WERI-Rb-1 (cell line): Measurements from ENCODE around the gene KRT8.

Experiments used
- DNase-seq: peaks from one replicate; pipeline ENCODE4 v3.0.0-alpha.2; 2020
- H3K27ac ChIP-seq: fragments of 250-450 bp; sonication (Bioruptor Pico); 2 replicates; pipeline ENCODE4 v1.5.1; 2020; ENCODE audit warnings: mild to moderate bottlenecking, moderate library complexity
- H3K27me3 ChIP-seq: fragments of 250-450 bp; sonication (Bioruptor Pico); 2 replicates; pipeline ENCODE4 v1.5.1; 2021; ENCODE audit warnings: mild to moderate bottlenecking, low read depth, moderate library complexity; ENCODE audit not compliant: insufficient read depth, severe bottlenecking
- H3K36me3 ChIP-seq: fragments of 250-450 bp; sonication (Bioruptor Pico); 2 replicates; pipeline ENCODE4 v1.5.1; 2020; ENCODE audit warnings: mild to moderate bottlenecking, moderate library complexity
- H3K4me3 ChIP-seq: 2 replicates; pipeline ENCODE4 v1.5.1; 2011; ENCODE audit warnings: low read depth, mild to moderate bottlenecking, control low read depth, low read length
- H3K9me3 ChIP-seq: fragments of 250-450 bp; sonication (Bioruptor Pico); 2 replicates; pipeline ENCODE4 v1.5.1; 2021; ENCODE audit warnings: mild to moderate bottlenecking, moderate library complexity; ENCODE audit not compliant: severe bottlenecking
- TF ChIP-seq, protein P1 (sequence below): IDR thresholded peaks from 2 replicates; pipeline ENCODE4 v1.5.1; 2011; ENCODE audit warnings: low read depth, mild to moderate bottlenecking, control low read depth, inconsistent platforms, low read length

The KRT8 gene

DNA sequence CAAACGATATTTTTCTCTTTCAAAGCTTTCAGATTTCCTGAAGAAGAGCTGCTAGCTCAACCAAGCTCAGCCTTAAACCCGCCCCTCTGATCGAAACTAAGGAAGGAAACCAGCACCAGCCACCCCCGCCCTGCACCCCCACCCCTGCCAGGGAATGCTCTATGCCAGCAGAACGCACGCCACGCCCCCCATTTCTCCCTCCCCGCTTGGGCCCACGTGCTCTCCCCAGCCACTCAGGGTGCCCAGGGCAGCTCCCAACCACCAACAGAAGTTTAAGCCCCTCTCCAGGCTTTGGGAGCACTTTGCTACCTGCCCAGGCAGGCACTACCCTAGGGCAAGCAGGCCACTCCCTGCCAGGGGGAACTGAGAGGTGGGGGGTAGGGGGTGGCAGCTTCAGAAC lies 37.2 kb downstream of the KRT8 start:
- Histone ChIP-seq H3K9me3 (no peaks in the 10 kb centered on the region), H3K27ac (no peak overlapping the region), H3K27me3 (peaks cover 63% of the 10 kb centered on the region), H3K36me3 (no peaks in the 10 kb centered on the region), H3K4me3 (no peak overlapping the region)
- TF ChIP-seq, protein P1, sequence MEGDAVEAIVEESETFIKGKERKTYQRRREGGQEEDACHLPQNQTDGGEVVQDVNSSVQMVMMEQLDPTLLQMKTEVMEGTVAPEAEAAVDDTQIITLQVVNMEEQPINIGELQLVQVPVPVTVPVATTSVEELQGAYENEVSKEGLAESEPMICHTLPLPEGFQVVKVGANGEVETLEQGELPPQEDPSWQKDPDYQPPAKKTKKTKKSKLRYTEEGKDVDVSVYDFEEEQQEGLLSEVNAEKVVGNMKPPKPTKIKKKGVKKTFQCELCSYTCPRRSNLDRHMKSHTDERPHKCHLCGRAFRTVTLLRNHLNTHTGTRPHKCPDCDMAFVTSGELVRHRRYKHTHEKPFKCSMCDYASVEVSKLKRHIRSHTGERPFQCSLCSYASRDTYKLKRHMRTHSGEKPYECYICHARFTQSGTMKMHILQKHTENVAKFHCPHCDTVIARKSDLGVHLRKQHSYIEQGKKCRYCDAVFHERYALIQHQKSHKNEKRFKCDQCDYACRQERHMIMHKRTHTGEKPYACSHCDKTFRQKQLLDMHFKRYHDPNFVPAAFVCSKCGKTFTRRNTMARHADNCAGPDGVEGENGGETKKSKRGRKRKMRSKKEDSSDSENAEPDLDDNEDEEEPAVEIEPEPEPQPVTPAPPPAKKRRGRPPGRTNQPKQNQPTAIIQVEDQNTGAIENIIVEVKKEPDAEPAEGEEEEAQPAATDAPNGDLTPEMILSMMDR = no peak
- no peak for DNase-seq

DNA sequence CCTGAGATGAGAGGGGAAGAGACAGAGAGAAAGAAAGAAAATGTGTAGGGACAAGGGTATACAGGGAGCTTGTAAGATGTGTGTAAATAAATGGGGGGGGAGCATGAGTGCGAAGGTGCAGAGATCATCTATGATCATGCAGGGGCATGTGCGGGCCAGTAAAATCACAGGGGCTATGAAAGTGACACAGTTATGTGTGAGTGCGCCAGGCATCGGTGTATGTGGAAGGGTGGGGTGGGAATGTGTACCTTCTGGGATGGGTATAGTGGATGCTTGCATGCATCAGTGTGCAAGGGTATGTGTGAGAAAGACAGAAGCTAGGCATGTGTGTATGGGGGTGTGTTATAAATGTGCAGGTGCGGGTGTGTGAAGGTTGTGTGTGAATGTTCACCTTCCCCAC lies 37.7 kb downstream of the KRT8 start:
- Histone ChIP-seq H3K36me3 (no peaks in the 10 kb centered on the region), H3K9me3 (no peaks in the 10 kb centered on the region), H3K27ac (no peak overlapping the region), H3K27me3 (peaks cover 63% of the 10 kb centered on the region), H3K4me3 (no peak overlapping the region)
- TF ChIP-seq, protein P1 = no peak
- DNase-seq = no peak

DNA sequence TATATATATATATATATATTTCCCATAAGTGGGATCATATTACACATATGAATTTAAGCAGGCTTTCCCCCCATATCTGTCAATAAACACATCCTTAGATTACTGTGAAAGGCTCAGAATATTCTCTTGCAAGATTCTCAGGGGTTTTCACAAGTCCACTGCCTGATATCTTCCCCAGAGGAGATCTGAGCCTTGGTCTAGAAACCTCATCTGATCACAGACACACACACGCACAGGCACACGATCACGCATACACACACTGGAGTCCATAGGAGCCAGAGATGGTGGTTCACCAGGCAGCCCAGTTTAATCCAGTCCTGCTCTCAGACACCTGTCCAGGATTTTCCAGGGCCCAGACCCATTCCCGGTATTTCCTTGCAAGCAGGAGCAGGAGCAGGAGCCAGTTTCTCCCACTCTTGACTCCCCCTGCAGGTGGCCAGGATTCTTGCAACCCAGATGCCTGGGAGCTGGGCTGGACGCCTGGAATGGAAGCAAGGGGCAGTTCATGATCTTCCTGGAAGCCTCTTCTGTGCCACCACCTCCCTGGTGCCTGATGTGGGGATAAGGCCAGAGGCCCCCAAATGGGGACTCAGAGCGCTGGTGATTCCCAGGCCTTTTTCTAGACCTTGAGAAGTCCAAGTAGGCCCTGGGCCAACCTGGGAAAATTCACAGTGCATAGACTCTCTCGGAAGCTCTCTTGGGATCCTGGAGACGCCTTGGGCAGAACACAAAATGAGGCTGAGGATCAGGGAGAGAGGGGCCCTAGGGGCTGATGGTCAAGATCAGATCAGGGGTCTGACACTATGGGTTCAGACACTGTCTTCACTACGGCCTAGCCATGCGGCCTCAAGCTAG lies 39.6 kb downstream of the KRT8 start:
- H3K27ac ChIP-seq = no peak overlapping the region
- H3K36me3 ChIP-seq = no peaks in the 10 kb centered on the region
- no peaks in the 10 kb centered on the region for H3K9me3 ChIP-seq
- H3K4me3 ChIP-seq = no peak overlapping the region
- TF ChIP-seq, protein P1 = peak; percentile 90
- H3K27me3 ChIP-seq = peaks cover 63% of the 10 kb centered on the region
- peak; percentile 82 for DNase-seq

DNA sequence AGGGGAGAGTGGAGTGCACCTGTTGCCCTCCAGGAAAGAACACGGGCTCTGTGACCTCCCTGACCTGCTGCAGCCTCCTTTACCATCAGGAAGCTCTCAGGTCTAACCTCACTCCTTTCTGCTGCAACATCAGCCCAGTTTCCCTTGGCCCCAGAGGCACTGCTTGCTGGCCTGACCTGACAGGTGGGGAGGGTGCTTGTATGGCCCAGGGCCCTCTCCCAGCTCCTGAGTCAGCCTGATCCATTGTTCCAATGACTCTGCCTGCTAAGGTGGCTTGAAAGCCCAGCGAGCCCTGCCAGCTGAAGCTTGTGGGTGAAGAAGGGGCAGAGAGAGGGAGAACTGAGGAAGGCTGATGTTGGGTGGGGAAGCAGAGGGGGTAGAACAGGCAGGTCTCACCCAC lies 42.9 kb downstream of the KRT8 start:
- TF ChIP-seq, protein P1 = no peak
- no peaks in the 10 kb centered on the region for H3K9me3 ChIP-seq
- H3K27me3 ChIP-seq = peaks cover 67% of the 10 kb centered on the region
- H3K27ac ChIP-seq = no peak overlapping the region
- no peaks in the 10 kb centered on the region for H3K36me3 ChIP-seq
- DNase-seq = no peak
- H3K4me3 ChIP-seq = no peak overlapping the region

DNA sequence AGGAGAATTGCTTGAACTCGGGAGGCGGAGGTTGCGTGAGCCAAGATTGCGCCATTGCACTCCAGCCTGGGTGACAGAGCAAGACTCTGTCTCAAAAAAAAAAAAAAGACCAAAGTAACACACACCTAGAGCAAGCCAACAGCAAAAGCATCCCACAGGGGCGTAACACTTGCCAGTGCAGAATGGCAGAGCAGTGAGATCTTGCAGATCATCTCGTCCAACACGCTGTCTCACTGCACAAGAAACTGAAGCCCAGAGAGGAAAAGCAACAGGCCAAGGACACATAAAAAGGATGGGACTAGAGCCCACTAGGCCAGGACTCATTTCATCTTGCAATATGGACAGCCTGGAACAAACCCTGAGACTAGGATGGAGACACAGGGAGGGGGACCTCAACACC lies 43.4 kb downstream of the KRT8 start:
- H3K4me3 ChIP-seq = no peak overlapping the region

More for the DNA sequence above, 43.4 kb downstream of the KRT8 start:
- H3K9me3 ChIP-seq = no peaks in the 10 kb centered on the region
- TF ChIP-seq, protein P1 = no peak
- H3K27ac ChIP-seq = no peak overlapping the region
- no peak for DNase-seq
- no peaks in the 10 kb centered on the region for H3K36me3 ChIP-seq
- peaks cover 69% of the 10 kb centered on the region for H3K27me3 ChIP-seq
